ENCODE data around the gene FKBP15.

Gene FKBP15

DNA sequence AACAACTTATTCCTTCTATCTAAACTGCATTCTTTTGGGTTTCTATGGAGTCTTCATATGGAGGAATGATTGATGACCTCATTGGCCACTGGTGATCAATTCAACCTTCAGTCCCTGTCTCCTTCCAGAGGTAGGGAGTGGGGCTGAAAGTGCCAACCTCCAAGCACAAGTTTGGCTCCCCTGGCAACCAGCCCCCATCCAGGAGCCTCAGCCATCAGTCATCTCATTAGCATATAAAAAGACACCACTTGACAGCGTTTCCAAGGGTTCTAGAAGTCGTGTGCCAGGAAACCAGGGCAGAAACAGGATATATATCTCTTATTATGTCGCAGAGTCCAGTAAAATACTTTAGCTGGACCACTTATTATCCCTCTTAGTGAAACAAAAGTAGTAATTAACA is 60.5 kb downstream of the FKBP15 start:
- no peak for DNase-seq (ENCODE audit: low read depth)
- no peak overlapping the region for H3K4me3 ChIP-seq (ENCODE audit: low read depth, low read length)
- TF ChIP-seq, protein P1, sequence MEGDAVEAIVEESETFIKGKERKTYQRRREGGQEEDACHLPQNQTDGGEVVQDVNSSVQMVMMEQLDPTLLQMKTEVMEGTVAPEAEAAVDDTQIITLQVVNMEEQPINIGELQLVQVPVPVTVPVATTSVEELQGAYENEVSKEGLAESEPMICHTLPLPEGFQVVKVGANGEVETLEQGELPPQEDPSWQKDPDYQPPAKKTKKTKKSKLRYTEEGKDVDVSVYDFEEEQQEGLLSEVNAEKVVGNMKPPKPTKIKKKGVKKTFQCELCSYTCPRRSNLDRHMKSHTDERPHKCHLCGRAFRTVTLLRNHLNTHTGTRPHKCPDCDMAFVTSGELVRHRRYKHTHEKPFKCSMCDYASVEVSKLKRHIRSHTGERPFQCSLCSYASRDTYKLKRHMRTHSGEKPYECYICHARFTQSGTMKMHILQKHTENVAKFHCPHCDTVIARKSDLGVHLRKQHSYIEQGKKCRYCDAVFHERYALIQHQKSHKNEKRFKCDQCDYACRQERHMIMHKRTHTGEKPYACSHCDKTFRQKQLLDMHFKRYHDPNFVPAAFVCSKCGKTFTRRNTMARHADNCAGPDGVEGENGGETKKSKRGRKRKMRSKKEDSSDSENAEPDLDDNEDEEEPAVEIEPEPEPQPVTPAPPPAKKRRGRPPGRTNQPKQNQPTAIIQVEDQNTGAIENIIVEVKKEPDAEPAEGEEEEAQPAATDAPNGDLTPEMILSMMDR (conservative IDR thresholded peaks at IDR 0.05; ENCODE audit: low read depth, low read length), result no peak

DNA sequence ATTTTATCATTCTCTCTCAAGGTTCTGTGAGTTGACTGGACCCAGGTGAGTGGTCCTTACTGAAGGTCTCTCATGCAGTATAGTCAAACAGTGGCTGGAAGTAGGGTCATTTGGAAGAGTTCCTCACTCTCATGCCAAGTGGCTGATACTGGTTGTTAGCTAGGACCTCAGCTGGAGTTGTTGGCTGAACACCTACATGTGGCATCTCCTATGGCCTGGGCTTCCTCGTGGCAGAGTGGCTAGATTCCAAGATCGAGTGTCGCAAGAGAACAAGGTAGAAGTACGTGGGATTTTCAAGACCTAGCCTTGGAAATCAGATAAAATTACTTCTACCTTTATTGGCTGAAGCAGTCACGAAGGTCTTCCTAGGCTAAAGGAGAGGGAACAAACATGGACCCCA is 62.6 kb downstream of the FKBP15 start:
- TF ChIP-seq, protein P1 (conservative IDR thresholded peaks at IDR 0.05; ENCODE audit: low read depth, low read length), result no peak
- no peak for DNase-seq (ENCODE audit: low read depth)

DNA sequence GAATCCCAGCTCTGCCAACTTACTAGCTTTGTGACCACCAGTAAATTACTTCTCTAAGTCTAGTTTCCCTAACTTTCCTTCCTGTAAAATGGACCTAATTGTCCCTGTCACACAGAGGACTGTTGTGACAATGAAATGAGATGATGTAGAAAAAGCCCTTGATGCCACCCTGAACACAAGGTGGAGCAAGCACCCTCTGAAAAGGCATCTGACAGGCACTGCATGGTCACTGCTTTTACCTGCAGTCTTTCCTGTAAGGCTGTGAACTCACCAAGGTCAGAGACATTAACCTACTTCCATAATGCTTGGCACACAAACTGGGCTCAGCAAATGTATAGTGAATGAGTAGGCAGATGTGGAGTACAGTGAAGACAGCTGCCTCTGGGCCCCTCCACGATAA is 64.2 kb downstream of the FKBP15 start:
- TF ChIP-seq, protein P1 (conservative IDR thresholded peaks at IDR 0.05; ENCODE audit: low read depth, low read length), result no peak
- H3K4me3 ChIP-seq (ENCODE audit: low read depth, low read length), result no peak overlapping the region
- no peak for DNase-seq (ENCODE audit: low read depth)

More for the DNA sequence above, 62.6 kb downstream of the FKBP15 start:
- no peak overlapping the region for H3K4me3 ChIP-seq (ENCODE audit: low read depth, low read length)

DNA sequence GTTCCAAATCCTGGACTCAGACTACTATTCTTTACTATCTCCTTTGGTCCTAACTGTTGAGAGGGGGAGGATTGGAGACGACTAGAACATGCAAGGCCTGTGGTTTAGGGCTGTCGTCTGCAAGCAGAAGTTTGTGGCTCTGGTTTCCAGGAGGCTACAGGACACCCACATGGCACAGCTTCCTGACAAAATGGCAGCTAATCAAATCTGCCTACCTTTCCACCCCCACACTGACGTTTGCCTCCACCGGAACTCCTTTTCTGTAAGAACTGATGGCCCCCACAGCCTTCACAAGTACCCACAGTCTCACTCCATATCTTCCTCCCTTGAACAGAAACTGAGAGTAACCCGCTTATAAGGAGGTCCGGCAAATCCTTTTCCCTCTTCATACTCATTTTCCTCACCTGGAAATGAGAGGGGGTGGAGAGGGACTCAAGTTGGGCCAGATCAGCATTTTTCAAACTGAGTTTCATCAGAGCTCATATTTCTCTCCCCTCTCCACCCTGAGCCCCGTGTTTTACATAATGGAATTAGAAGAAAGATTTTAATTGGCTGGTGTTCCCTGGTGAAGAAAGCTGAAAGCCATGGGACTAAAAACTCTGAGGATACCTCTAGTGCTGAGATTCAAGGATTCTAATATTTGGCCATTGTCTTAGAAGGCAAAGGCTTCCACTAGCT is 65.0 kb downstream of the FKBP15 start:
- TF ChIP-seq, protein P1 (conservative IDR thresholded peaks at IDR 0.05; ENCODE audit: low read depth, low read length), result no peak
- no peak overlapping the region for H3K4me3 ChIP-seq (ENCODE audit: low read depth, low read length)
- no peak for DNase-seq (ENCODE audit: low read depth)

DNA sequence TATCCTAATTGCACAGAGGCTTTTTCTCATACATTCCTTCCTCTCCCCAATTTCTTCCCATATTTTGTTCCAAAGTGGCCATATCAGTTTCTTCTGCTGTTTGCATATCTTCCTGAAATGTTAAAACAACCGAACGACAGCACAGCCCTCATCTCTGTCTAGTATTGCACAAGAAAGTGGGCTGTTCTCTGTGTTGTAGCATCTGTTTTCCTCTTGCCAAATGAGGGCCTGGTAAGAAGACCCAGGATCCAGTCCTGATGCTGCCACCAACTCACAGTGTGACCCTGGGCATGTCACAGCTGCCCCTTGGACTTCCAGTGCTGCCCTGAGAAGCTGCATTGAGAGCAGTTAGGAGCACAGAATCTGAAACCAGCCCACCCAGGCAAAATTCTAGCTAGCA is 66.1 kb downstream of the FKBP15 start:
- H3K4me3 ChIP-seq (ENCODE audit: low read depth, low read length), result no peak overlapping the region
- peak; percentile 39 for DNase-seq (ENCODE audit: low read depth)
- TF ChIP-seq, protein P1 (conservative IDR thresholded peaks at IDR 0.05; ENCODE audit: low read depth, low read length), result no peak

DNA sequence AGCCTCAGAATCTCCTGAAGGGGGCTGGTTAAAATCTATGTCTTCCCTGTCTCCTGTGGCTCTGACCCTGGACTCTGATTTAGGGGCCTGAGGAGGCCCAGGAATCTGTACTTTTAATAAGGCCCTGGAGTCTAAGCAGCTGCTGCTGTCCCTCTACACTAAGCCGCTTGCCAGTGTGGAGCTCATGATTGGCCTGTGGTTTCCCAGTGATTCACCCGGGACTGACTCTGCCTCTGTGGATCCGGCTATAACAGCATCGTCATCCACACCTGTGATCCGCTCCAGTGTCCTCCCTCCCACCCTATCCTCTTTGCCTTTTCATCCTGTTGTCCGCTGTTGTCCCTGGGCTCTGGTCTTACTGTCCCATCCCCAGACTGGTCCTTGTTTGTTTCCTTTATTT is 66.6 kb downstream of the FKBP15 start:
- peak; percentile 68 for DNase-seq (ENCODE audit: low read depth)
- TF ChIP-seq, protein P1 (conservative IDR thresholded peaks at IDR 0.05; ENCODE audit: low read depth, low read length), result no peak
- no peak overlapping the region for H3K4me3 ChIP-seq (ENCODE audit: low read depth, low read length)

DNA sequence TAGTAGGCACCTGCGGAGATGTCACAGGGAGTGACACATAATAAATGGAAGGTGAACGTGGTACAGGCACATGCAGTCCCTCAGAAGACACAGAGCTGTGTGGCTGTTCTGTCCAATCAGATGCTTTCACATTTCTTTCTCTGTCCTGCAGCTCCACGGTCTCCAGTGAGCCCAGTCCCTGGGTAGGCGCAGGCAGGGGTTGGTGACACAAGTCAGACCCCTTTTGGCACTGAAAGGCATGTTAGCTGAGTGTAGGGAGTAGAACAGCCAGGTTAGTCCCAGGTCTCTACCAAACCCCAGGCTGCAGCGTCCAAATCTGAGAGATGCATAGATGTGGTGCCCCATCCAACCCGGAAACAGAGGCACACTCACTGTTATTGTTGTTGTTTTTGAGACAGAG is 67.5 kb downstream of the FKBP15 start:
- no peak overlapping the region for H3K4me3 ChIP-seq (ENCODE audit: low read depth, low read length)

More for the DNA sequence above, 67.5 kb downstream of the FKBP15 start:
- TF ChIP-seq, protein P1 (conservative IDR thresholded peaks at IDR 0.05; ENCODE audit: low read depth, low read length), result no peak
- no peak for DNase-seq (ENCODE audit: low read depth)
